ENCODE results near the gene BHMT.
"Not testable (repeated sequence)": the region's sequence is repeated elsewhere in the genome, so short reads cannot be mapped to it uniquely, and the experiment has no call there.

The BHMT gene

DNA sequence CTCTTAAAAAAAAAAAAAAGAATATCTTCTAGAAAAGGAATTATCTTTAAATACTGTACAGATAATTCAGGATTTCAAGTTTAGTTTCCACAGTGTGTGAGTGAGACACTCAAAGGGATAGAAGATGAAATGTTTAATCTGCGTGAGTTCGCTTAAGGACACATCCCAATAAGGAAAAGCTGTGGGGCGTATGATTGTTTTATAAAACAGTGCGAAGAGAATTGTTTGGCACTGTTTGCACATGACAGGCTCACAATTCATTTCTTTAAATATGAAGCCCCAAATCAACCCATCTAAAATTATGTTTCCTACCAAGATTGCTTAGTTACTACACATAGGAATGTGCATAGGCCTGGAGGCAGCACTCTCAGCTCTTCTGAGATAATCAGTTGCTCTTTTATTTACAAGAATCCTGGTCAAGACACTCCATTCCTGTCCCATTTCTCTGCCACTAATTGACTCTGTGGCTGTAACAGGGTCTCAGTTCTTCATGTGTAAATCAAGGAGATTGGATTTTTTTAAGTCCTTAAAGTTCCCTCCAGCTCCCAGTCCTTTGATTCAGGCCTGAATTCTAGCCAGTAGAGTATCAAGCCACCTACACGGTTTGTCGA lies 60.1 kb downstream of the BHMT start:
- in situ Hi-C loops (cut with MboI; ENCODE audit: low sequenced_read_pairs): no loop called here

DNA sequence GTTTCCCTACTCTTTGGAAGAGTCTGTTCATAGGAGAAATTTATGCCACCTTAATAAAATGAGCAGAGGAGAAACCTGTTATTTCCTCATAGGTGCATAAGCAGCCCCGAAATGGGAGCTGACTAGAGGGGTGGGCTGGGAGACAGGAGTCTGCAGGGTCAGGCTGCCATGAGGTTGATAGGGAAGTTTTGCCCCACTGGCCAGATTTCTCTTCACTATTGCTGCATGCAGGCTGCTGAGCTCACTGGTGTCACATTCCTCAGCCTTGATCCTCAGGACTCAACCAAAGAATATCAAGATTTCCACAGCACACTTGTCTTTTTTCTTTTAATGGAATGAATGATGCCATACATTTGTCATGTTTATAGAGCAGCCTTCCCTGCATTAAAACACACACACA lies 60.7 kb downstream of the BHMT start:
- in situ Hi-C loops (cut with MboI; ENCODE audit: low sequenced_read_pairs): no loop called here

DNA sequence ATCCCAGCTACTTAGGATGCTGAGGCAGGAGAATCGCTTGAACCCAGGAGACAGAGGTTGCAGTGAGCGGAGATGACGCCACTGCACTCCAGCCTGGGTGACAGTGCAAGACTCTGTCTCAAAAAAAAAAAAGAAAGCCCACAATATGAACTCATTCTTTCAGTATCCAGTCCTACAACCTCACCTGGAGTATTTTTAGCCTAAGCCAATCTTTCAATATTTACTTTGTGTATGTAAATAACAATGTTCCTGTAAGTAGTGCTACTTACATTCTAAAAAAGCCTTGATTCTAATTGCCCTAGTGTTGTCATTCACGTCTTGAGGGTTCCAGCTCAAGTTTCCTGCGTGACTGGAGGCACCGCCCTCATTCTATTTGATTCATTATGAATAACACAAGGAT lies 62.0 kb downstream of the BHMT start:
- in situ Hi-C loops (cut with MboI; ENCODE audit: low sequenced_read_pairs): no loop called here

- in situ Hi-C loops (cut with MboI; ENCODE audit: low sequenced_read_pairs): not testable (repeated sequence)
Measured at GRCh38 chr5:79180449-79180848, 68.8 kb downstream of the BHMT start.

GRCh38 chr5:79181419-79182022 lies 69.9 kb downstream of the BHMT start:
- in situ Hi-C loops (cut with MboI; ENCODE audit: low sequenced_read_pairs): no loop called here
